Medulla oblongata (tissue), 1 donor: ENCODE measurements around the gene SHROOM4.
A peak's percentile ranks its signal among the peaks of the same experiment; 100 is the strongest.

Experiments
- DNase-seq: peaks from one replicate; pipeline ENCODE4 v3.0.0-alpha.2; 2015; ENCODE audit errors: extremely low spot score

SHROOM4 gene

GRCh38 chrX:50813843-50814661 lies at the start of gene SHROOM4:
Gene SHROOM4 (minus strand): TSS chrX:50814194. CDS start chrX:50814018, 176 bp downstream.
- DNase-seq: peak; percentile 65

- no peak for DNase-seq
Measured at GRCh38 chrX:50863471-50863870, 49.5 kb upstream of the SHROOM4 start.

- no peak for DNase-seq
Measured at GRCh38 chrX:50860518-50860917, 46.5 kb upstream of the SHROOM4 start.

GRCh38 chrX:50858548-50858947 lies 44.6 kb upstream of the SHROOM4 start:
- no peak for DNase-seq

- no peak for DNase-seq
Measured at GRCh38 chrX:50853399-50853798, 39.4 kb upstream of the SHROOM4 start.

GRCh38 chrX:50852524-50852923 lies 38.5 kb upstream of the SHROOM4 start:
- no peak for DNase-seq

GRCh38 chrX:50842221-50842620 lies 28.2 kb upstream of the SHROOM4 start:
- no peak for DNase-seq

- DNase-seq: no peak
Measured at GRCh38 chrX:50839730-50840129, 25.7 kb upstream of the SHROOM4 start.

GRCh38 chrX:50838820-50839600 lies 25.0 kb upstream of the SHROOM4 start:
- no peak for DNase-seq

- no peak for DNase-seq
Measured at GRCh38 chrX:50827996-50828395, 14.0 kb upstream of the SHROOM4 start.

- no peak for DNase-seq
Measured at GRCh38 chrX:50825825-50826224, 11.8 kb upstream of the SHROOM4 start.

- DNase-seq: no peak
Measured at GRCh38 chrX:50818986-50819385, 5.0 kb upstream of the SHROOM4 start.

- DNase-seq: no peak
Measured at GRCh38 chrX:50815120-50815519, 1.1 kb upstream of the SHROOM4 start.

- DNase-seq: peak; percentile 74
Measured at GRCh38 chrX:50814701-50815100, 707 bp upstream of the SHROOM4 start.

- DNase-seq: no peak
Measured at GRCh38 chrX:50812995-50813842, 775 bp downstream of the SHROOM4 start.

GRCh38 chrX:50805276-50805675 lies 8.7 kb downstream of the SHROOM4 start:
- DNase-seq: no peak

- DNase-seq: no peak
Measured at GRCh38 chrX:50801135-50801534, 12.9 kb downstream of the SHROOM4 start.

GRCh38 chrX:50799531-50799961 lies 14.4 kb downstream of the SHROOM4 start:
- DNase-seq: no peak

GRCh38 chrX:50798783-50799182 lies 15.2 kb downstream of the SHROOM4 start:
- DNase-seq: no peak

GRCh38 chrX:50787099-50787498 lies 26.9 kb downstream of the SHROOM4 start:
- no peak for DNase-seq

GRCh38 chrX:50780144-50780543 lies 33.9 kb downstream of the SHROOM4 start:
- no peak for DNase-seq

- DNase-seq: no peak
Measured at GRCh38 chrX:50779694-50780093, 34.3 kb downstream of the SHROOM4 start.
